Stimulated activated CD8-positive, alpha-beta memory T cell treated with anti-CD3 and anti-CD28 coated beads, Interleukin-12 subunit alpha, Interleukin-12 subunit beta, amount 100 ng/mL, for 24 hours (primary cell): ENCODE measurements around the gene KCNN4.

ENCODE experiments used
- DNase-seq: peaks from one replicate; pipeline ENCODE4 v3.0.0-alpha.2; 2020; ENCODE audit errors: extremely low read depth

The KCNN4 gene

GRCh38 chr19:43748205-43748594, 32.6 kb downstream of the KCNN4 start:
- no peak for DNase-seq

DNA sequence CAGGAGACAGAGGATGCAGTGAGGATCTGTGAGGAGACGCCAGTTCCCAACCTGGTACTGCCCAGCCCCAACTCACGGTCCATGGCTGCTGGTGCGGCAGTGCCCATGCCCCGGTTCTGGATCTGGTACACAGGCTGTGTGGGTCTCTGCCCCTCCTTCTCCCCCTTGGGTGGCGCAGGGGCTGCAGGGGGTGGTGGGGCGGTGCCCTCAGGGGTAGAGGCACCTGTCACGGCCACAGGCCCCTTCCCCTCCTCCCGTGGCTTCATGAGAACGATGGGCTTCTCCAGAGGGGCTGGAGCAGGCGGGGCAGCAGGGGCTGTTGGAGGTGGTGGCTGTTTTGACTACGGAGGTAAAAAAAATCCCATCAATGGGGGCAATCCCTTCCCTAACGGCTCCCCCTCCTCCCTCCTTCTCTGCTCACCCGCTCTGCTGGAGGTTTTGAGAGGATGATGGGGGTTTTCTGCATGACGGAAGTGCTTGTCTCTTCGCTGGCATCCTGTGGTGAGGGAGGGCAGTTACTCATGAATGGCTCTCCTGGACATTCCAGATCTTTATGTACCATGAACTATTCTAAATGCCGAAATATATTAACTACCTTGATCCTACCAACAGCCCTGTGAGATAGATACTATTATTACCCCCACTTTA, 33.1 kb downstream of the KCNN4 start:
- no peak for DNase-seq

DNA sequence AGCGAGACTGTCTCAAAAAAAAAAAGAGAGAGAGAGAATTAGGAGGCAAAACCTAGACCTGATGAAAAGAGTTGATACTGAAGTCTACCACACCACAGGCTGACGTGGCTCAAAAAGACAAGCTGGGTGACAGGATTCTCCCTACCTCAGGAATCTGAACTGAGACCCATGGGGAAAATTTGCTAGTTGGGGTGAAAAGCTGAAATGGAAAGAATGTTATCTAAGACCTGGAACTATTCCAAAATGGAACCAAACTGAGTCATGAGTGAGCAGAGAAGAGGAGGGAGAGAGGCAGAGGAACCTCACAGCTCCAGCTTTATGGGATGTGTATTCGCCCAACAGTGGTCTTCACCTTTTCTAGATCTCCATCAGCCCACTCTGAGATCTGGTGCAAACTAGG, 37.7 kb downstream of the KCNN4 start:
- DNase-seq = no peak

GRCh38 chr19:43741075-43741825, 39.5 kb downstream of the KCNN4 start:
- no peak for DNase-seq

GRCh38 chr19:43739439-43740235, 41.1 kb downstream of the KCNN4 start:
- no peak for DNase-seq

- no peak for DNase-seq
These were observed 42.0 kb downstream of the KCNN4 start for GRCh38 chr19:43738780-43739211.

GRCh38 chr19:43735957-43736356, 44.8 kb downstream of the KCNN4 start:
- no peak for DNase-seq

DNA sequence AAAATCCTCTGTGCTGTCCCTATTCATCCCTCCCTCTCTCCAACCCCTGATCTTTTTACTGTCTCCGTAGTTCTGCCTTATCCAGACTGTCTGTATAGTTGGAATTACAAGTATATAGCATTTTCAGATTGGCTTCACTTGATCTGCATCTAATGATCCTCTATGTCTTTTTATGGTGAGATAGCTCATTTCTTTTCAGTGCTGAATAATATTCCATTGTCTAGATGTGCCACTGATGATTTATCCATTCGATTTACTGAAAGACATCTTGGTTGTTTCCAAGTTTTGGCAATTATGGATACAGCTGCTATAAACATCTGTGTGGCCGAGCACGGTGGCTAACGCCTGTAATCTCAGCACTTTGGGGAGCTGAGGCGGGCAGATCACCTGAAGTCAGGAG, 45.8 kb downstream of the KCNN4 start:
- DNase-seq = no peak

GRCh38 chr19:43731846-43732245, 48.9 kb downstream of the KCNN4 start:
- DNase-seq = no peak

DNA sequence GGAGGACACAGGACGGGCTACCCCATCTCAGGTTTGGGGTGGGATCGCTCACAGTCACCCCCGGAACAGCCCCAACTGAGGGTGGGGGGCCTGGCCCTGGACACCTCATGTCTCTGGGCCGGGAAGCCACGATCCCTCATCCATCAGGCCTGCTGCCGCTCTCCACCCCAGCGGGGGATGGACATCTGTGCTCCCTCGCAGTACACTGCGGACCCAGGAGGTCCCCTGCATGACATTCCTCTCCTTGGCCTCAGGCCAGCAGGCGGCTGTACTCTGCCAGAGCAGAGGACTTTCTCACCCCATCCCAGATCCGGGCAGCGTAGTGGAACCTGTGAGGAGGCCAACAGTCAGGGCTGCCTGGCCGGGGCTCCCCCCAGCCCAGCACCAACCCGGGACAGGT, 49.4 kb downstream of the KCNN4 start:
- no peak for DNase-seq

DNA sequence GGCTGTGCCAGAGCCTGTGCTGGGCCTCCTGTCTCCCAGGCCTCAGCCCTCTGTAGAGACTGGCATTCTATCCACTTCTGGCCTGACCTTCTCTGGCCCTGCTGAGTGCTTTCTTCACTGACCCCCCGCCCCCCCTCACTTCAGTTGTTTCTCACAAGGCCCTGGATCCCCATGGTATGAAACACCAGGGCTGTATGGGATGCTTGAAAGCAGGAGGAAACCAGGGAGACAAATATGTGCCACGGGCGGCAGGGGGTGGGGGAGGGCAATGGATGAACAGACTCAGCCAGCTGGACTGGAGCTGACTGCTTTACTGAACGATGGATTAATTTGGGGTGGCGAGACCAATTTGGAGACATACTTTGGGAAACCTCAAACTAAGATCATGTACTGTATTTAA, 50.9 kb downstream of the KCNN4 start:
- DNase-seq = no peak

GRCh38 chr19:43727593-43727853, 53.2 kb downstream of the KCNN4 start:
- DNase-seq = no peak

DNA sequence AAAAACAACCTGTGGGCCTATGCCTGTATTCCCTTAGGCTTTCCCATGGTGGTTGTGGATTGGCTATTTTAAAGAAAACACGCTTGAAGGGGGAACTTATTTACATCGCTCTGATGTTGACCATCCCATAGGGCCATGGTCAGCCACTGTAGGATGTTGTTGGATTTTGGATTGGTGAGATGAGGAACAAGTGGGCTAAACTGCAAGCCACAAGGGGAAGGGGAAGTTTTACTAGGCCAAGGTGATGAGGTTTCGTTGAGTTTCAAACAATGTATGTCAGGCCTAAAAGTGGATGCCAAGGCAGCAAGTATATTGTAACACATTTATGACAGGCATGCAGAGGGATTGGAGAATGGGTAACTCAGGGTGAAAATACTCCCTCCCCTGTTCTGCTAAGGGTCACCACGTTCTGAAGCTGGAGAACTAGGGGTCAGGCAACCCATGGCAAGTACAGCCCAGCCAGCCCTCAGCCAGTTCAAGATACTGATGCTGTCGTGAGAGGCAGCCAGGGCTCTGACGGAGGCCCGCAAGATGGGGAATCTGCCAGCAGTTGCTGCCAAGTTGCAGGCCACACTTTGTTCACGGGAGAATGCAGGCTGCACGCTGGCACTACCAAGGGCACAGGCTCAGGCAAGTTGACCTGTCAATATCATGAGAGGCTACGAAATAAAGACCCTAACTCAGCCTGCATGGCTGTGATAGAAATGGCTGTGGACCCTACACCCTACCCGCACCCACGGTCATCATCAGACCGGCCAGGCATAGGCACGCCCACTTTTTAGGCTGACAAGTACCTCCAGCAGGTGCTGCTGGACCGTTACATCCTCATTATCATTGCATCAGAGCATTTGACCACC, 53.8 kb downstream of the KCNN4 start:
- DNase-seq = no peak

DNA sequence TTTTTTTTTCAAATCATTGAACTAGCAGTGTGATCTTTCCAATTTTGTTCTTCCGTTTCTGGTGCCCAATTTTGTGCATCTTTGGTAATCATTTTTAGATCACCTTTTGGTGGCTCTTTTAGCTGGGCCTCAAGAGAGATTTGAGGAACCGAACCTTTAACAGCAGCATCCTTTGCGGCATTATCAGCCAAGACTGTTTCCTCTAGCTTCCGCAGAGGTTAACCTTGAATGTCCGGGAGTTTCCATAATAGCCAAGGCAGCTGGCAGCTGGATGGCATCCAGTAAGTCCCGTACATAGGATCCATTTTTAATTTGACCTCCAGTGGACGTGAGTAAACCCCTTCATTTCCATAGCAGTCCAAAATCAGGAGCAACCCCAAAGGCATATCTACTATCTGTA, 55.3 kb downstream of the KCNN4 start:
- DNase-seq = no peak

DNA sequence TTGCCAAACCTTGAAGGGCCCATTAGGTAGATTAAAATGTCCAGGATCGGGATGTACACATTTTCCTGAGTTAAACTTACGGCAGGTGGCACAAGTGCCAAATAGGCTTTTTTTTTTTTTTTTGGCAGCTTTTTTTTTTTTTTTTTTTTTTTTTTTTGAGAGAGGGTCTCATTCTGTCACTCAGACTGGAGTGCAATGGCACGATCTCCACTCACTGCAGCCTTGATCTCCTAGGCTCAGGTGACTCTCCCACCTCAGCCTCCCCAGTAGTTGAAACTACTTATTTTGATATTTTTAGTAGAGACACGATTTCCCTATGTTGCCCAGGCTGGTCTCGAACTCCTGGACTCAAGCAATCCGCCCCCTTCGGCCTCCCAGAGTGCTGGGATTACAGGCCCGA, 55.9 kb downstream of the KCNN4 start:
- DNase-seq = no peak

- DNase-seq = no peak
These were observed 57.2 kb downstream of the KCNN4 start for GRCh38 chr19:43723588-43723987.

- no peak for DNase-seq
These were observed 59.2 kb downstream of the KCNN4 start for GRCh38 chr19:43721469-43722048.

DNA sequence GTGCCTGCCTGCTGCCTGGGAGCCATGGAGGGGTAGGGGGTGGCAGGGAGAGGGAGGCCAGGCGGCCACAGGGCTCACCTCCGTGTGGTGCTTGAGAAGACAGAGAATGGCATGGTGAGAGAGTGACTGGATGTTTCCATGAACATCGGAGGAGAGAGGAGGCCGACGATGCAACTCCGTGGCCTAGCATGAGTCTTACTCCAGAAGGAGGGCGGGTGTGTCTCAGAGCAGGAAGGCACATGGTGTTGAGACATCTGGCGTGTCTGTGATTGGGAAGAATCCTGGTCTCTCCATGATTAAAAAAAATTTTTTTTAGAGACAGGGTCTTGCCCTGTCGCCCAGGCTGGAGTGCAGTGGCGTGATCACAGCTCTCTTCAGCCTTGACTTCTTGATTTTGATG, 59.8 kb downstream of the KCNN4 start:
- no peak for DNase-seq

DNA sequence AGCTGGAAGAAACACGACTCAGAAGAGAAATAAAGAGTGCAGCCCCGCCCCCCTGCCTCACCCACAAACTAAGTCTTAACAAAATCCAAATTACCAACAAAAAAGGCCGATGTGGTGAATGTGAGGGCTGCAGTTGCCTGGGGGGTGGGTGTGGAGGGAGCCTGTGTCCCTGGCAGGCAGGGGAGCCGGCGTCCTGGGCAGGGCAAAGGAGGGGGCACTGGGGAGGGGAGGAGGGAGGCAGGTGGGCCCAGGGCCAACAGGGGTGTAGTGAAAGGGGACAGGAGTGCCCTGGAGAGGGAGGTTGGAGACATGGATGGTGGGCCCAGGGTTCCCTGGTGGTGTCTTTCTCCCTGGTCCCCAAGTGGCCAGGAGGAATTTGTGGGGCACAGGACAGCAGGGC, 60.9 kb downstream of the KCNN4 start:
- no peak for DNase-seq

DNA sequence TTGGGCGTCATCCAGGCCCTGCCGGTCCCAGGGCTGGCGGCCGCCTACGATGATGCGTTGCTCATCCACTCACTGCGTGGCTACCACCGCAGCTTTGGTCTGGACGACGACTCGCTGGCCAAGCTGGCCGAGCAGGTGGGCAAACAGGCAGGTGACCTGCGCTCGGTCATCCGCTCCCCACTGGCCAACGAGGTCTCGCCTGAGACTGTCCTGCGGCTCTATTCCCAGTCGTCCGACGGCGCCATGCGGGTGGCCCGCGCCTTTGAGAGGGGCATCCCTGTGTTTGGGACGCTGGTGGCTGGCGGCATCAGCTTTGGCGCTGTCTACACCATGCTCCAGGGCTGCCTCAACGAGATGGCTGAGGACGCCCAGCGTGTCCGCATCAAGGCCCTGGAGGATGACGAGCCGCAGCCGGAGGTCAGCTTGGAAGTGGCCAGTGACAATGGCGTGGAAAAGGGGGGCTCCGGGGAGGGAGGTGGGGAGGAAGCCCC, 61.4 kb downstream of the KCNN4 start:
- DNase-seq = no peak

- no peak for DNase-seq
These were observed 62.0 kb downstream of the KCNN4 start for GRCh38 chr19:43718627-43719377.
